HG02588 (cell line): ENCODE data around the gene PTPN11.
"Not testable (repeated sequence)": the region's sequence is repeated elsewhere in the genome, so short reads cannot be mapped to it uniquely, and the experiment has no call there.

Experiments used
- ATAC-seq: cut with Tn5 transposase; IDR thresholded peaks from one replicate; pipeline ENCODE4 v1.9.1; 2021; ENCODE audit warnings: mild to moderate bottlenecking, moderate library complexity; ENCODE audit not compliant: unreplicated experiment

PTPN11 gene

GRCh38 chr12:112409064-112409905 is 9.5 kb upstream of the PTPN11 start, which contains the start of gene RPL6:
TSS of gene RPL6 (minus strand) at chr12:112409605. CDS start at chr12:112408656, 949 bp downstream.
- ATAC-seq: peak; percentile 83

- ATAC-seq: no peak
These were observed 8.9 kb upstream of the PTPN11 start for GRCh38 chr12:112409906-112410244.

- no peak for ATAC-seq
These were observed 4.7 kb upstream of the PTPN11 start for GRCh38 chr12:112413855-112414625.

GRCh38 chr12:112415457-112415856 is 3.3 kb upstream of the PTPN11 start:
- not testable (repeated sequence) for ATAC-seq

GRCh38 chr12:112418273-112418607 is 507 bp upstream of the PTPN11 start:
- ATAC-seq: no peak

- peak; percentile 46 for ATAC-seq
These were observed 768 bp downstream of the PTPN11 start for GRCh38 chr12:112419297-112420133.

GRCh38 chr12:112420740-112421139 is 2.0 kb downstream of the PTPN11 start:
- no peak for ATAC-seq

GRCh38 chr12:112421363-112421762 is 2.6 kb downstream of the PTPN11 start:
- no peak for ATAC-seq

- no peak for ATAC-seq
These were observed 3.8 kb downstream of the PTPN11 start for GRCh38 chr12:112422531-112422930.

GRCh38 chr12:112424126-112424525 is 5.4 kb downstream of the PTPN11 start:
- ATAC-seq: no peak

GRCh38 chr12:112425582-112426382 is 7.0 kb downstream of the PTPN11 start:
- no peak for ATAC-seq

GRCh38 chr12:112427760-112428159 is 9.0 kb downstream of the PTPN11 start:
- ATAC-seq: no peak

GRCh38 chr12:112430929-112431328 is 12.2 kb downstream of the PTPN11 start:
- no peak for ATAC-seq

- ATAC-seq: no peak
These were observed 13.2 kb downstream of the PTPN11 start for GRCh38 chr12:112431965-112432364.

GRCh38 chr12:112433551-112433950 is 14.8 kb downstream of the PTPN11 start:
- ATAC-seq: no peak

GRCh38 chr12:112438645-112439044 is 19.9 kb downstream of the PTPN11 start:
- ATAC-seq: not testable (repeated sequence)

GRCh38 chr12:112439769-112440168 is 21.0 kb downstream of the PTPN11 start:
- ATAC-seq: no peak

- not testable (repeated sequence) for ATAC-seq
These were observed 21.9 kb downstream of the PTPN11 start for GRCh38 chr12:112440653-112441052.

- no peak for ATAC-seq
These were observed 25.2 kb downstream of the PTPN11 start for GRCh38 chr12:112443916-112444315.

GRCh38 chr12:112446008-112446725 is 27.4 kb downstream of the PTPN11 start:
- ATAC-seq: no peak
